Hepatocyte (in vitro differentiated cells): Measurements from ENCODE around the gene ABLIM1. TPM values are rescaled to one million over a fixed set of nuclear protein-coding genes. Genes with fewer than 3 reads are reported as not detected.

Experiments
- DNase-seq: peaks from one replicate; pipeline ENCODE4 v3.0.0-alpha.2; 2016; ENCODE audit warnings: low spot score
- H2AFZ ChIP-seq: fragments of 200-600 bp; sonication (generic); 2 replicates; pipeline ENCODE4 v1.6.0; 2016; ENCODE audit warnings: antibody characterized with exemption, mild to moderate bottlenecking
- H3K27ac ChIP-seq: fragments of 200-600 bp; sonication (generic); 2 replicates; pipeline ENCODE4 v1.5.1; 2016; ENCODE audit warnings: mild to moderate bottlenecking
- H3K27me3 ChIP-seq: fragments of 200-600 bp; sonication (generic); 2 replicates; pipeline ENCODE4 v1.6.1; 2016
- H3K36me3 ChIP-seq: fragments of 200-600 bp; sonication (generic); replicated peaks from 2 replicates; pipeline ENCODE4 v1.5.1; 2016; ENCODE audit warnings: low read depth; ENCODE audit not compliant: insufficient read depth
- H3K4me1 ChIP-seq: fragments of 200-600 bp; sonication (generic); 2 replicates; pipeline ENCODE4 v1.5.1; 2016; ENCODE audit warnings: mild to moderate bottlenecking, moderate library complexity; ENCODE audit not compliant: insufficient read depth
- H3K4me2 ChIP-seq: fragments of 200-600 bp; sonication (generic); 2 replicates; pipeline ENCODE4 v1.6.0; 2016
- H3K4me3 ChIP-seq: fragments of 200-600 bp; sonication (generic); 2 replicates; pipeline ENCODE4 v1.5.1; 2016; ENCODE audit warnings: mild to moderate bottlenecking
- H3K79me2 ChIP-seq: fragments of 200-600 bp; sonication (generic); 2 replicates; pipeline ENCODE4 v1.6.0; 2017; ENCODE audit warnings: mild to moderate bottlenecking
- H3K9me2 ChIP-seq: fragments of 200-600 bp; sonication (generic); replicated peaks from 2 replicates; pipeline ENCODE4 v1.6.0; 2017; ENCODE audit warnings: mild to moderate bottlenecking; ENCODE audit not compliant: insufficient read depth
- H3K9me3 ChIP-seq: fragments of 200-600 bp; sonication (generic); 2 replicates; pipeline ENCODE4 v1.5.1; 2016; ENCODE audit warnings: low read depth, mild to moderate bottlenecking
- H4K20me1 ChIP-seq: fragments of 200-600 bp; sonication (generic); 2 replicates; pipeline ENCODE4 v1.6.0; 2016; ENCODE audit warnings: mild to moderate bottlenecking; ENCODE audit not compliant: insufficient read depth, poor library complexity, severe bottlenecking
- CTCF ChIP-seq: fragments of 200-600 bp; sonication (generic); IDR thresholded peaks from 2 replicates; pipeline ENCODE4 v1.5.1; 2016; ENCODE audit warnings: antibody characterized with exemption, mild to moderate bottlenecking; ENCODE audit not compliant: poor library complexity
- EZH2 ChIP-seq: fragments of 200-600 bp; sonication (generic); IDR thresholded peaks from 2 replicates; pipeline ENCODE4 v1.6.1; 2016; ENCODE audit warnings: antibody characterized with exemption, mild to moderate bottlenecking, borderline replicate concordance
- EZH2phosphoT487 ChIP-seq: fragments of 200-600 bp; sonication (generic); IDR thresholded peaks from one replicate; pipeline ENCODE4 v1.6.1; 2018; ENCODE audit warnings: antibody characterized with exemption, mild to moderate bottlenecking, low read depth, moderate library complexity; ENCODE audit not compliant: unreplicated experiment, severe bottlenecking
- WGBS: methylation state at CpG from one replicate; pipeline ENCODE4 v1.1.6; 2016; ENCODE audit warnings: low lambda C conversion rate; ENCODE audit errors: missing lambda C conversion rate; 5-methylcytosine and 5-hydroxymethylcytosine counted together
- polyA plus RNA-seq: library from polyadenylated mRNA; unstranded; fragments of >200 nt; fragmentation: Nextera tagmentation; extraction: Ambion mirVana; gene quantifications from 2 replicates; pipeline ENCODE4 v1.2.1, GENCODE V29; 2016
- total RNA-seq: library from RNA; depleted of rRNA; stranded (reverse); fragments of >200 nt; gene quantifications from 2 replicates; pipeline ENCODE4 v1.2.3, GENCODE V29; 2014

Gene ABLIM1
- total and polyA plus RNA-seq, 2 experiments from 2014 or later, result 20.8 to 31.6 TPM

- TF ChIP-seq CTCF (no peak), EZH2phosphoT487 (no peak), EZH2 (no peak)
- 95% methylated on average over 4 of the region's 4 CpGs for WGBS
Observed at GRCh38 chr10:114432566-114433093, 225.4 kb downstream of the ABLIM1 start.

GRCh38 chr10:114431414-114432135 is 226.5 kb downstream of the ABLIM1 start:
- no peaks in the 10 kb centered on the region for H3K27me3 ChIP-seq
- H3K4me2 ChIP-seq, result no peak overlapping the region
- DNase-seq, result no peak
- H3K9me2 ChIP-seq, result no peaks in the 10 kb centered on the region
- 94% methylated on average over 4 of the region's 4 CpGs for WGBS
- no peaks in the 10 kb centered on the region for H3K4me1 ChIP-seq
- no peak overlapping the region for H3K4me3 ChIP-seq
- H3K79me2 ChIP-seq, result no peaks in the 10 kb centered on the region
- H3K27ac ChIP-seq, result no peak overlapping the region
- no peaks in the 10 kb centered on the region for H3K36me3 ChIP-seq
- H3K9me3 ChIP-seq, result no peaks in the 10 kb centered on the region
- H2AFZ ChIP-seq, result no peak overlapping the region
- H4K20me1 ChIP-seq, result no peaks in the 10 kb centered on the region
- TF ChIP-seq EZH2phosphoT487, result no peak

More at GRCh38 chr10:114432566-114433093, 225.4 kb downstream of the ABLIM1 start:
- Histone ChIP-seq H3K9me2 (no peaks in the 10 kb centered on the region), H3K27ac (no peak overlapping the region), H3K27me3 (no peaks in the 10 kb centered on the region), H3K4me2 (no peak overlapping the region), H3K4me1 (no peaks in the 10 kb centered on the region), H2AFZ (no peak overlapping the region), H3K4me3 (no peak overlapping the region), H4K20me1 (no peaks in the 10 kb centered on the region), H3K36me3 (no peaks in the 10 kb centered on the region), H3K9me3 (no peaks in the 10 kb centered on the region), H3K79me2 (no peaks in the 10 kb centered on the region)
- DNase-seq, result no peak

GRCh38 chr10:114430688-114431413 is 227.2 kb downstream of the ABLIM1 start:
- TF ChIP-seq CTCF (no peak), EZH2phosphoT487 (no peak), EZH2 (no peak)
- Histone ChIP-seq H3K4me2 (no peak overlapping the region), H3K27me3 (no peaks in the 10 kb centered on the region), H3K27ac (no peak overlapping the region), H3K9me3 (no peaks in the 10 kb centered on the region), H3K79me2 (no peaks in the 10 kb centered on the region), H4K20me1 (no peaks in the 10 kb centered on the region), H2AFZ (no peak overlapping the region), H3K4me3 (no peak overlapping the region), H3K36me3 (no peaks in the 10 kb centered on the region), H3K4me1 (no peaks in the 10 kb centered on the region), H3K9me2 (no peaks in the 10 kb centered on the region)
- 94% methylated on average over 12 of the region's 12 CpGs for WGBS
- no peak for DNase-seq
